H1 (cell line): ENCODE results near the gene LRRC43. TPM values are rescaled to one million over a fixed set of nuclear protein-coding genes. Genes with fewer than 3 reads are reported as not detected.

ENCODE experiments used
- CTCF ChIA-PET: fragments of 300-600 bp; sonication (Branson Sonifier 250); formaldehyde crosslinking; loops from one replicate; lab custom pipeline; 2021; ENCODE audit not compliant: partially characterized antibody; lab: Charles Lee
- POLR2A ChIA-PET: fragments of 300-600 bp; sonication (Branson Sonifier 250); formaldehyde crosslinking; loops from one replicate; lab custom pipeline; 2021; ENCODE audit warnings: inconsistent platforms; ENCODE audit not compliant: partially characterized antibody; lab: Charles Lee
- DNase-seq, 2 experiments: peaks; one replicate each; pipeline versions ENCODE4 v3.0.0 to v3.0.0-alpha.2; 2010 to 2022; ENCODE audit warnings: low spot score in 2 of 2, low read depth in 1 of 2, mixed read lengths in 1 of 2
- FAIRE-seq: peaks from 2 replicates; lab custom pipeline; 2011; peaks lifted over from hg19 to GRCh38; lab: Jason Lieb, UNC
- H2AFZ ChIP-seq: 2 replicates; pipeline ENCODE4 v1.8.1; 2012; ENCODE audit warnings: low read length, inconsistent platforms
- H2AK5ac ChIP-seq: 2 replicates; pipeline ENCODE4 v1.6.1; 2013; ENCODE audit warnings: low read depth, low read length
- H2BK120ac ChIP-seq: replicated peaks from 2 replicates; pipeline ENCODE3; 2013; ENCODE audit warnings: low read depth, low read length, inconsistent platforms
- H2BK12ac ChIP-seq: 2 replicates; pipeline ENCODE4 v1.6.1; 2013; ENCODE audit warnings: low read depth, low read length
- H2BK15ac ChIP-seq: 2 replicates; pipeline ENCODE4 v1.6.1; 2013; ENCODE audit warnings: low read length
- H2BK20ac ChIP-seq: 2 replicates; pipeline ENCODE4 v1.6.1; 2013; ENCODE audit warnings: low read length
- H2BK5ac ChIP-seq: 2 replicates; pipeline ENCODE4 v1.6.1; 2013; ENCODE audit warnings: low read depth, low read length
- H3K14ac ChIP-seq: 2 replicates; pipeline ENCODE4 v1.6.1; 2013; ENCODE audit warnings: inconsistent platforms; ENCODE audit not compliant: insufficient read length
- H3K18ac ChIP-seq: 2 replicates; pipeline ENCODE4 v1.6.1; 2013; ENCODE audit warnings: low read length; ENCODE audit errors: extremely low read depth
- H3K23ac ChIP-seq: 2 replicates; pipeline ENCODE4 v1.6.1; 2013; ENCODE audit warnings: inconsistent platforms; ENCODE audit not compliant: insufficient read length
- H3K23me2 ChIP-seq: 2 replicates; pipeline ENCODE4 v1.6.1; 2013; ENCODE audit warnings: low read depth, low read length
- H3K27ac ChIP-seq: 2 replicates; pipeline ENCODE4 v1.6.1; 2011; ENCODE audit warnings: low read depth, low read length, inconsistent platforms
- H3K27me3 ChIP-seq, 4 experiments: replicated peaks in 1 of 4; 1 replicate in 1 of 4; 2 replicates in 3 of 4; pipeline versions ENCODE4 v1.6.1 to v1.8.1; 2011 to 2013; ENCODE audit warnings: low read length in 3 of 4, mild to moderate bottlenecking in 3 of 4, inconsistent platforms in 2 of 4, mixed read lengths in 2 of 4, moderate library complexity in 1 of 4; ENCODE audit not compliant: control insufficient read depth in 3 of 4, insufficient read depth in 3 of 4; ENCODE audit errors: extremely low read depth in 1 of 4
- H3K36me3 ChIP-seq, 4 experiments: 2 replicates each; pipeline versions ENCODE4 v1.6.1 to v1.8.1; 2011 to 2013; ENCODE audit warnings: mild to moderate bottlenecking in 4 of 4, low read length in 3 of 4, moderate library complexity in 2 of 4, control low read depth in 1 of 4, inconsistent platforms in 1 of 4; ENCODE audit not compliant: insufficient read depth in 4 of 4, control insufficient read depth in 2 of 4
- H3K4ac ChIP-seq: replicated peaks from 2 replicates; pipeline ENCODE3; 2013; ENCODE audit warnings: low read length, low read depth, mixed read lengths, inconsistent platforms; ENCODE audit not compliant: insufficient read length
- H3K4me1 ChIP-seq, 4 experiments: replicated peaks in 1 of 4; 1 replicate in 1 of 4; 2 replicates in 3 of 4; pipeline versions ENCODE4 v1.6.1 to v1.8.1; 2011 to 2013; ENCODE audit warnings: low read length in 3 of 4, inconsistent platforms in 2 of 4, mixed read lengths in 1 of 4; ENCODE audit not compliant: insufficient read depth in 4 of 4, control insufficient read depth in 3 of 4
- H3K4me2 ChIP-seq, 2 experiments: 2 replicates each; pipeline versions ENCODE4 v1.6.1 to v1.8.1; 2011 to 2013; ENCODE audit warnings: low read depth in 2 of 2, low read length in 2 of 2, control low read depth in 1 of 2, inconsistent platforms in 1 of 2, mild to moderate bottlenecking in 1 of 2; ENCODE audit not compliant: insufficient read depth in 1 of 2
- H3K4me3 ChIP-seq, 4 experiments: fragments of 200-600, 300-600 bp in 1 of 4; sonication (generic), shearing (Covaris generic), sonication (Bioruptor Twin) in 1 of 4; 2 replicates each; pipeline versions ENCODE4 v1.5.1 to v1.8.1; 2011 to 2016; ENCODE audit warnings: low read length in 4 of 4, low read depth in 3 of 4, control low read depth in 2 of 4, inconsistent platforms in 2 of 4, mild to moderate bottlenecking in 2 of 4, mixed read lengths in 1 of 4, moderate library complexity in 1 of 4; ENCODE audit not compliant: insufficient read depth in 2 of 4; ENCODE audit errors: extremely low read depth in 1 of 4
- H3K56ac ChIP-seq: replicated peaks from 2 replicates; pipeline ENCODE3; 2013; ENCODE audit warnings: low read depth, mild to moderate bottlenecking, mixed read lengths, low read length, inconsistent platforms; ENCODE audit not compliant: insufficient read length
- H3K79me1 ChIP-seq: 2 replicates; pipeline ENCODE4 v1.6.1; 2013; ENCODE audit warnings: low read depth, low read length, control low read depth
- H3K79me2 ChIP-seq, 2 experiments: 2 replicates each; pipeline versions ENCODE4 v1.6.1 to v1.8.1; 2012 to 2013; ENCODE audit warnings: low read length in 2 of 2, mild to moderate bottlenecking in 2 of 2, inconsistent platforms in 1 of 2; ENCODE audit not compliant: insufficient read depth in 2 of 2, control insufficient read depth in 1 of 2
- H3K9ac ChIP-seq, 4 experiments: replicated peaks in 1 of 4; 1 replicate in 1 of 4; 2 replicates in 3 of 4; pipeline versions ENCODE4 v1.6.1 to v1.8.1; 2011 to 2013; ENCODE audit warnings: low read depth in 3 of 4, low read length in 3 of 4, control low read depth in 2 of 4, mild to moderate bottlenecking in 2 of 4, moderate library complexity in 2 of 4, inconsistent platforms in 1 of 4; ENCODE audit errors: extremely low read depth in 1 of 4
- H3K9me3 ChIP-seq, 2 experiments: 2 replicates each; pipeline versions ENCODE4 v1.6.1 to v1.8.1; 2012 to 2013; ENCODE audit warnings: mild to moderate bottlenecking in 2 of 2, moderate library complexity in 2 of 2, control low read depth in 1 of 2, inconsistent platforms in 1 of 2, low read depth in 1 of 2, low read length in 1 of 2, mixed read lengths in 1 of 2; ENCODE audit not compliant: insufficient read depth in 2 of 2
- H4K20me1 ChIP-seq, 2 experiments: replicated peaks in 1 of 2; 2 replicates each; pipeline versions ENCODE3 to v1.8.1; 2011 to 2013; ENCODE audit warnings: inconsistent platforms in 2 of 2, low read length in 2 of 2, mild to moderate bottlenecking in 1 of 2; ENCODE audit not compliant: insufficient read depth in 2 of 2, control insufficient read depth in 1 of 2
- H4K5ac ChIP-seq: 2 replicates; pipeline ENCODE4 v1.6.1; 2013; ENCODE audit warnings: low read length, low read depth, mixed read lengths, inconsistent platforms; ENCODE audit not compliant: insufficient read length
- H4K8ac ChIP-seq: 2 replicates; pipeline ENCODE4 v1.8.0; 2013; ENCODE audit warnings: mild to moderate bottlenecking, moderate library complexity, low read length, inconsistent platforms; ENCODE audit not compliant: insufficient read depth; ENCODE audit errors: extremely low read depth
- H4K91ac ChIP-seq: replicated peaks from 2 replicates; pipeline ENCODE3; 2013; ENCODE audit warnings: low read length, mixed read lengths, inconsistent platforms; ENCODE audit not compliant: insufficient read length
- ATF3 ChIP-seq: IDR thresholded peaks from 2 replicates; pipeline ENCODE4 v1.6.1; 2011; ENCODE audit warnings: low read depth, mild to moderate bottlenecking, low read length; ENCODE audit not compliant: insufficient read depth
- CBX5 ChIP-seq: fragments of 300-800, 300-1000 bp; sonication (generic); IDR thresholded peaks from 2 replicates; pipeline ENCODE4 v1.7.1; 2016; ENCODE audit warnings: antibody characterized with exemption, low read length, low read depth
- CHD1 ChIP-seq: IDR thresholded peaks from 2 replicates; pipeline ENCODE4 v1.6.1; 2012; ENCODE audit warnings: low read depth, low read length, improper control_type of control experiment
- EP300 ChIP-seq, 2 experiments: IDR thresholded peaks; 1 replicate in 1 of 2; 2 replicates in 1 of 2; pipeline ENCODE4 v1.6.1; 2011 to 2012; ENCODE audit warnings: low read depth in 2 of 2, low read length in 2 of 2, mild to moderate bottlenecking in 2 of 2, borderline replicate concordance in 1 of 2, inconsistent platforms in 1 of 2, moderate library complexity in 1 of 2
- GABPA ChIP-seq: IDR thresholded peaks from 2 replicates; pipeline ENCODE4 v1.6.1; 2011; ENCODE audit warnings: mild to moderate bottlenecking, low read length, moderate library complexity, borderline replicate concordance; ENCODE audit not compliant: insufficient read depth
- POLR2AphosphoS5 ChIP-seq: IDR thresholded peaks from 2 replicates; pipeline ENCODE4 v1.6.1; 2011; ENCODE audit warnings: low read depth, low read length
- RBBP5 ChIP-seq: IDR thresholded peaks from 2 replicates; pipeline ENCODE4 v1.7.1; 2012; ENCODE audit warnings: low read depth, mild to moderate bottlenecking, inconsistent platforms, low read length, moderate library complexity, borderline replicate concordance
- TAF7 ChIP-seq: optimal IDR thresholded peaks from 2 replicates; pipeline ENCODE3; 2011; ENCODE audit warnings: low read depth, mild to moderate bottlenecking, inconsistent platforms, low read length, moderate library complexity, borderline replicate concordance
- WGBS, 2 experiments: shearing (Covaris generic) in 1 of 2; methylation state at CpG; one replicate each; pipeline versions ENCODE4 v1.1.6 to v1.1.7; 2013 to 2015; ENCODE audit warnings: low lambda C conversion rate in 2 of 2, mixed read lengths in 2 of 2, inconsistent platforms in 1 of 2, low coverage in 1 of 2, missing lambda C conversion rate in 1 of 2; ENCODE audit not compliant: insufficient replicate concordance in 2 of 2, insufficient coverage in 1 of 2, insufficient read length in 1 of 2; ENCODE audit errors: extremely low coverage in 1 of 2, missing lambda C conversion rate in 1 of 2; 5-methylcytosine and 5-hydroxymethylcytosine counted together
- polyA plus RNA-seq, 7 experiments: library from polyadenylated mRNA; depleted of rRNA in 3 of 7; stranded (reverse) in 5 of 7; unstranded in 2 of 7; fragments of >200 nt in 5 of 7; fragments of 200-250 nt in 2 of 7; gene quantifications; 1 replicate in 5 of 7; 2 replicates in 1 of 7; 4 replicates in 1 of 7; pipeline versions ENCODE4 v1.2.1 to v1.2.3, GENCODE V29; 2011 to 2013; ENCODE audit warnings: missing spikeins in 2 of 7, mixed read lengths in 2 of 7
- total RNA-seq: library from RNA; stranded (reverse); fragmentation: NEBNext Ultra II Directional; extraction: Animal tissue kit (Norgen Biotek cat#: 25700); gene quantifications from 2 replicates; pipeline ENCODE4 v1.2.1, GENCODE V29; 2021
- TF ChIP-seq, protein P1 (sequence below): IDR thresholded peaks from 2 replicates; pipeline ENCODE4 v1.6.1; 2011; ENCODE audit warnings: low read length, improper control_type of control experiment
- TF ChIP-seq, protein P2 (sequence below): IDR thresholded peaks from 2 replicates; pipeline ENCODE4 v1.6.1; 2012; ENCODE audit warnings: low read length, inconsistent platforms

LRRC43 gene
- total and polyA plus RNA-seq, 2 of the 8 experiments (the other 6 are each of a cell fraction or from before 2014, with no cell fraction given) = 0.35 to 0.44 TPM

- H3K9ac ChIP-seq = no peak overlapping the region
- H2BK5ac ChIP-seq = no peak overlapping the region
- no peak overlapping the region for H2AFZ ChIP-seq
- H3K56ac ChIP-seq = no peak overlapping the region
- no peak overlapping the region for H2BK120ac ChIP-seq
- no peak overlapping the region for H3K23ac ChIP-seq
- no peak overlapping the region for H2BK20ac ChIP-seq
- H2AK5ac ChIP-seq = no peak overlapping the region
- no peaks in the 10 kb centered on the region for H3K36me3 ChIP-seq
- ChIA-PET CTCF (interaction anchor here (0.7 to 2.5 kb wide), 4 partner anchors 21 to 52 kb away, joined by 3 to 7 read pairs (median 4); no protein-coding TSS in a partner anchor), POLR2A (no interaction called here)
- FAIRE-seq (no peak), DNase-seq (no peak)
- H4K20me1 ChIP-seq = no peaks in the 10 kb centered on the region
- no peak overlapping the region for H3K27ac ChIP-seq
- H2BK12ac ChIP-seq = no peak overlapping the region
- H3K27me3 ChIP-seq = no peaks in the 10 kb centered on the region
- H3K4me1 ChIP-seq = no peaks in the 10 kb centered on the region; a peak in 1 of 7 replicates
- H3K14ac ChIP-seq = no peak overlapping the region
- H3K9me3 ChIP-seq = no peaks in the 10 kb centered on the region
- no peak overlapping the region for H3K18ac ChIP-seq
- no peaks in the 10 kb centered on the region for H3K23me2 ChIP-seq
- no peak overlapping the region for H3K4me2 ChIP-seq
- no peak overlapping the region for H3K4me3 ChIP-seq
- no peak overlapping the region for H4K91ac ChIP-seq
- no peak overlapping the region for H4K8ac ChIP-seq
- no peaks in the 10 kb centered on the region for H3K79me2 ChIP-seq
- no peak overlapping the region for H2BK15ac ChIP-seq
- H3K4ac ChIP-seq = no peak overlapping the region
- H4K5ac ChIP-seq = no peak overlapping the region
- 98% methylated on average over 3 of the region's 3 CpGs; no CpG with 5 or more reads in 1 of the 2 experiments for WGBS, 2 experiments
- H3K79me1 ChIP-seq = no peaks in the 10 kb centered on the region
- TF ChIP-seq GABPA (no peak), TAF7 (no peak), ATF3 (no peak), EP300 (IDR thresholded peaks at IDR 0.05; ENCODE audit: borderline replicate concordance in 1 of 2, low read depth in 2 of 2, low read length in 2 of 2) (no peak), CHD1 (no peak), POLR2AphosphoS5 (no peak), RBBP5 (no peak), CBX5 (no peak)
- TF ChIP-seq, protein P1, sequence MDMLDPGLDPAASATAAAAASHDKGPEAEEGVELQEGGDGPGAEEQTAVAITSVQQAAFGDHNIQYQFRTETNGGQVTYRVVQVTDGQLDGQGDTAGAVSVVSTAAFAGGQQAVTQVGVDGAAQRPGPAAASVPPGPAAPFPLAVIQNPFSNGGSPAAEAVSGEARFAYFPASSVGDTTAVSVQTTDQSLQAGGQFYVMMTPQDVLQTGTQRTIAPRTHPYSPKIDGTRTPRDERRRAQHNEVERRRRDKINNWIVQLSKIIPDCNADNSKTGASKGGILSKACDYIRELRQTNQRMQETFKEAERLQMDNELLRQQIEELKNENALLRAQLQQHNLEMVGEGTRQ = no peak
- TF ChIP-seq, protein P2, sequence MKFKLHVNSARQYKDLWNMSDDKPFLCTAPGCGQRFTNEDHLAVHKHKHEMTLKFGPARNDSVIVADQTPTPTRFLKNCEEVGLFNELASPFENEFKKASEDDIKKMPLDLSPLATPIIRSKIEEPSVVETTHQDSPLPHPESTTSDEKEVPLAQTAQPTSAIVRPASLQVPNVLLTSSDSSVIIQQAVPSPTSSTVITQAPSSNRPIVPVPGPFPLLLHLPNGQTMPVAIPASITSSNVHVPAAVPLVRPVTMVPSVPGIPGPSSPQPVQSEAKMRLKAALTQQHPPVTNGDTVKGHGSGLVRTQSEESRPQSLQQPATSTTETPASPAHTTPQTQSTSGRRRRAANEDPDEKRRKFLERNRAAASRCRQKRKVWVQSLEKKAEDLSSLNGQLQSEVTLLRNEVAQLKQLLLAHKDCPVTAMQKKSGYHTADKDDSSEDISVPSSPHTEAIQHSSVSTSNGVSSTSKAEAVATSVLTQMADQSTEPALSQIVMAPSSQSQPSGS = no peak
Observed at GRCh38 chr12:122162976-122163375, 19.9 kb upstream of the LRRC43 start.
